H1 (cell line): ENCODE results near the gene LYRM4. TPM values are rescaled to one million over a fixed set of nuclear protein-coding genes. Genes with fewer than 3 reads are reported as not detected.

Experiments used
- BACH1 ChIP-seq: IDR thresholded peaks from 2 replicates; pipeline ENCODE4 v1.6.1; 2012; ENCODE audit warnings: low read length, improper control_type of control experiment
- CBX8 ChIP-seq: fragments of 300-800, 300-1000 bp; sonication (generic); IDR thresholded peaks from 2 replicates; pipeline ENCODE4 v1.7.1; 2016; ENCODE audit warnings: low read depth, low read length, borderline replicate concordance
- GTF2F1 ChIP-seq: IDR thresholded peaks from 2 replicates; pipeline ENCODE4 v1.6.1; 2012; ENCODE audit warnings: low read depth, low read length, improper control_type of control experiment, borderline replicate concordance
- KDM1A ChIP-seq: fragments of 200-600, 300-600 bp; sonication (generic); IDR thresholded peaks from 2 replicates; pipeline ENCODE4 v1.7.1; 2016; ENCODE audit warnings: mild to moderate bottlenecking, low read length, borderline replicate concordance
- RBBP5 ChIP-seq: IDR thresholded peaks from 2 replicates; pipeline ENCODE4 v1.7.1; 2012; ENCODE audit warnings: low read depth, mild to moderate bottlenecking, inconsistent platforms, low read length, moderate library complexity, borderline replicate concordance
- RNF2 ChIP-seq: fragments of 200-900, 300-1000 bp; sonication (generic); IDR thresholded peaks from 2 replicates; pipeline ENCODE4 v1.7.1; 2016; ENCODE audit warnings: borderline replicate concordance, low read depth, mild to moderate bottlenecking, antibody characterized with exemption, low read length; ENCODE audit not compliant: poor library complexity, severe bottlenecking; ENCODE audit errors: missing control alignments
- SAP30 ChIP-seq: fragments of 300-600 bp; sonication (generic); IDR thresholded peaks from 2 replicates; pipeline ENCODE4 v1.7.1; 2012; ENCODE audit warnings: low read length, moderate library complexity, mild to moderate bottlenecking, inconsistent platforms; ENCODE audit not compliant: insufficient read depth, insufficient replicate concordance
- polyA plus RNA-seq, 7 experiments: library from polyadenylated mRNA; depleted of rRNA in 3 of 7; stranded (reverse) in 5 of 7; unstranded in 2 of 7; fragments of >200 nt in 5 of 7; fragments of 200-250 nt in 2 of 7; gene quantifications; 1 replicate in 5 of 7; 2 replicates in 1 of 7; 4 replicates in 1 of 7; pipeline versions ENCODE4 v1.2.1 to v1.2.3, GENCODE V29; 2011 to 2013; ENCODE audit warnings: missing spikeins in 2 of 7, mixed read lengths in 2 of 7
- total RNA-seq: library from RNA; stranded (reverse); fragmentation: NEBNext Ultra II Directional; extraction: Animal tissue kit (Norgen Biotek cat#: 25700); gene quantifications from 2 replicates; pipeline ENCODE4 v1.2.1, GENCODE V29; 2021
- TF ChIP-seq, protein P1 (sequence below): IDR thresholded peaks from 2 replicates; pipeline ENCODE4 v1.6.1; 2012; ENCODE audit warnings: inconsistent platforms

LYRM4 gene
- total and polyA plus RNA-seq, 2 of the 8 experiments (the other 6 are each of a cell fraction or from before 2014, with no cell fraction given) = 56.6 to 62.8 TPM

DNA sequence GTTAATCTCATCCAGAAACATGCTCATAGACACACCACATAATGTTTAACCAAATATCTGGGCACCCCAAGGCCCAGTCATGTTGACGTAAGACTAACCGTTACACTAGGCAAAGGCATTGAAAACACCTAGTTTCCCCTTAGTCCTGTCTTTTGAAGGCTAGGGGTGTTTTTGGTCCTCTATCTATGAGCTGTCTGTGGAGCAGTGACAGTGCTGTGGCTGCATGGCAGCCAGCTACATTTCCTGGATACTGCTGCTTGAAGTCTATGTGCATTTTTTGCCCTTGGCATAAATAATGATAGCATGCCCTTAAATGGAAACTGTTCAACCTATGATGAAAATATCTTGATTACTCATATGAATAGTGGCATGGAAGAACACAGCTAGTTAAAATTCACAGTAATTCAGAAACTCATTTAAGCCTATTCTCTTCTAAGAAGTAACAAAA, 19.2 kb upstream of the LYRM4 start (continued):
- TF ChIP-seq SAP30 (no peak), BACH1 (no peak), CBX8 (no peak), RBBP5 (no peak), GTF2F1 (no peak), KDM1A (no peak), RNF2 (no peak)
- TF ChIP-seq, protein P1, sequence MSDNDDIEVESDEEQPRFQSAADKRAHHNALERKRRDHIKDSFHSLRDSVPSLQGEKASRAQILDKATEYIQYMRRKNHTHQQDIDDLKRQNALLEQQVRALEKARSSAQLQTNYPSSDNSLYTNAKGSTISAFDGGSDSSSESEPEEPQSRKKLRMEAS = no peak
